ENCODE measurements around the gene LAMA4.

Gene LAMA4

GRCh38 chr6:112177092-112177491 is 77.3 kb downstream of the LAMA4 start:
- Histone ChIP-seq H3K27me3 (ENCODE audit: insufficient read depth, low read length) (no peaks in the 10 kb centered on the region), H2AK5ac (ENCODE audit: low read length) (no peak overlapping the region)

GRCh38 chr6:112176175-112176574 is 78.2 kb downstream of the LAMA4 start:
- no peak overlapping the region for H2BK12ac ChIP-seq (ENCODE audit: low read length)
- no peak overlapping the region for H2BK5ac ChIP-seq (ENCODE audit: low read depth, low read length, poor library complexity)
- no peaks in the 10 kb centered on the region for H3K9me3 ChIP-seq (ENCODE audit: insufficient read depth, low read depth, low read length)
- no peaks in the 10 kb centered on the region for H3K27me3 ChIP-seq (ENCODE audit: insufficient read depth, low read length)
- H3K23ac ChIP-seq (ENCODE audit: low read length) = no peak overlapping the region
- H3K36me3 ChIP-seq (ENCODE audit: control insufficient read depth in 1 of 2, insufficient read depth in 2 of 2, low read length in 2 of 2) = no peaks in the 10 kb centered on the region
- no peak overlapping the region for H3K27ac ChIP-seq (ENCODE audit: low read depth, low read length)
- no peak for DNase-seq
- no CpG with 5 or more reads among the region's 4 CpGs for WGBS (ENCODE audit: extremely low coverage, insufficient coverage, insufficient read length)
- no peak overlapping the region for H4K91ac ChIP-seq (ENCODE audit: low read depth, low read length)
- no peak overlapping the region for H2BK120ac ChIP-seq (ENCODE audit: insufficient read depth, low read length, poor library complexity)
- no peaks in the 10 kb centered on the region for H3K79me2 ChIP-seq (ENCODE audit: control insufficient read depth, insufficient read depth, low read length, poor library complexity)
- no peak overlapping the region for H3K4me2 ChIP-seq (ENCODE audit: low read length)
- no peak overlapping the region for H2AFZ ChIP-seq (ENCODE audit: insufficient read depth, low read length, poor library complexity)
- H3K18ac ChIP-seq (ENCODE audit: low read length) = no peak overlapping the region
- H3K4me1 ChIP-seq (ENCODE audit: control insufficient read depth in 1 of 2, insufficient read depth in 2 of 2, low read length in 2 of 2) = no peaks in the 10 kb centered on the region
- no peak overlapping the region for H3K4me3 ChIP-seq (ENCODE audit: low read depth, low read length)
- no peak overlapping the region for H3K4ac ChIP-seq (ENCODE audit: low read depth, low read length)
- no peak overlapping the region for H3K14ac ChIP-seq (ENCODE audit: low read length)
- no peak overlapping the region for H4K8ac ChIP-seq (ENCODE audit: low read depth, low read length)
- no peaks in the 10 kb centered on the region for H3K79me1 ChIP-seq (ENCODE audit: low read length)
- H4K12ac ChIP-seq (ENCODE audit: low read depth, low read length) = no peak overlapping the region
- H3K9ac ChIP-seq (ENCODE audit: low read length) = no peak overlapping the region
- H2AK5ac ChIP-seq (ENCODE audit: low read length) = no peak overlapping the region

More at GRCh38 chr6:112177092-112177491, 77.3 kb downstream of the LAMA4 start:
- H3K18ac ChIP-seq (ENCODE audit: low read length) = no peak overlapping the region
- no peak overlapping the region for H3K4me3 ChIP-seq (ENCODE audit: low read depth, low read length)
- H3K23ac ChIP-seq (ENCODE audit: low read length) = no peak overlapping the region
- H3K4me1 ChIP-seq (ENCODE audit: control insufficient read depth in 1 of 2, insufficient read depth in 2 of 2, low read length in 2 of 2) = no peaks in the 10 kb centered on the region
- no peak overlapping the region for H2AFZ ChIP-seq (ENCODE audit: insufficient read depth, low read length, poor library complexity)
- no peak overlapping the region for H4K91ac ChIP-seq (ENCODE audit: low read depth, low read length)
- no peaks in the 10 kb centered on the region for H3K36me3 ChIP-seq (ENCODE audit: control insufficient read depth in 1 of 2, insufficient read depth in 2 of 2, low read length in 2 of 2)
- H3K9ac ChIP-seq (ENCODE audit: low read length) = no peak overlapping the region
- no peak overlapping the region for H3K27ac ChIP-seq (ENCODE audit: low read depth, low read length)
- H3K4me2 ChIP-seq (ENCODE audit: low read length) = no peak overlapping the region
- no peaks in the 10 kb centered on the region for H3K79me1 ChIP-seq (ENCODE audit: low read length)
- H3K4ac ChIP-seq (ENCODE audit: low read depth, low read length) = no peak overlapping the region
- no peaks in the 10 kb centered on the region for H3K9me3 ChIP-seq (ENCODE audit: insufficient read depth, low read depth, low read length)
- H3K14ac ChIP-seq (ENCODE audit: low read length) = no peak overlapping the region
- no peak overlapping the region for H4K12ac ChIP-seq (ENCODE audit: low read depth, low read length)
- H3K79me2 ChIP-seq (ENCODE audit: control insufficient read depth, insufficient read depth, low read length, poor library complexity) = no peaks in the 10 kb centered on the region
- no peak overlapping the region for H2BK5ac ChIP-seq (ENCODE audit: low read depth, low read length, poor library complexity)
- H2BK12ac ChIP-seq (ENCODE audit: low read length) = no peak overlapping the region
- DNase-seq = no peak
- no peak overlapping the region for H2BK120ac ChIP-seq (ENCODE audit: insufficient read depth, low read length, poor library complexity)
- no peak overlapping the region for H4K8ac ChIP-seq (ENCODE audit: low read depth, low read length)
- no CpG with 5 or more reads among the region's 1 CpG for WGBS (ENCODE audit: extremely low coverage, insufficient coverage, insufficient read length)

GRCh38 chr6:112173221-112173804 is 81.1 kb downstream of the LAMA4 start:
- H2BK12ac ChIP-seq (ENCODE audit: low read length) = no peak overlapping the region
- no peak overlapping the region for H2AK5ac ChIP-seq (ENCODE audit: low read length)
- H3K9ac ChIP-seq (ENCODE audit: low read length) = no peak overlapping the region
- H2BK120ac ChIP-seq (ENCODE audit: insufficient read depth, low read length, poor library complexity) = no peak overlapping the region
- H3K27ac ChIP-seq (ENCODE audit: low read depth, low read length) = no peak overlapping the region
- no peaks in the 10 kb centered on the region for H3K27me3 ChIP-seq (ENCODE audit: insufficient read depth, low read length)
- no peaks in the 10 kb centered on the region for H3K9me3 ChIP-seq (ENCODE audit: insufficient read depth, low read depth, low read length)
- H3K4ac ChIP-seq (ENCODE audit: low read depth, low read length) = no peak overlapping the region
- H3K14ac ChIP-seq (ENCODE audit: low read length) = no peak overlapping the region
- H3K18ac ChIP-seq (ENCODE audit: low read length) = no peak overlapping the region
- H2AFZ ChIP-seq (ENCODE audit: insufficient read depth, low read length, poor library complexity) = no peak overlapping the region
- no peak overlapping the region for H4K91ac ChIP-seq (ENCODE audit: low read depth, low read length)
- no peaks in the 10 kb centered on the region for H3K36me3 ChIP-seq (ENCODE audit: control insufficient read depth in 1 of 2, insufficient read depth in 2 of 2, low read length in 2 of 2)
- H3K4me3 ChIP-seq (ENCODE audit: low read depth, low read length) = no peak overlapping the region
- H4K8ac ChIP-seq (ENCODE audit: low read depth, low read length) = no peak overlapping the region
- no CpG with 5 or more reads among the region's 2 CpGs for whole genome bisulfite sequencing (ENCODE audit: extremely low coverage, insufficient coverage, insufficient read length)
- no peak overlapping the region for H2BK5ac ChIP-seq (ENCODE audit: low read depth, low read length, poor library complexity)
- no peaks in the 10 kb centered on the region for H3K79me2 ChIP-seq (ENCODE audit: control insufficient read depth, insufficient read depth, low read length, poor library complexity)
- H4K12ac ChIP-seq (ENCODE audit: low read depth, low read length) = no peak overlapping the region
- no peaks in the 10 kb centered on the region for H3K4me1 ChIP-seq (ENCODE audit: control insufficient read depth in 1 of 2, insufficient read depth in 2 of 2, low read length in 2 of 2)
- no peak for DNase-seq
- no peak overlapping the region for H3K23ac ChIP-seq (ENCODE audit: low read length)
- no peak overlapping the region for H3K4me2 ChIP-seq (ENCODE audit: low read length)
- no peaks in the 10 kb centered on the region for H3K79me1 ChIP-seq (ENCODE audit: low read length)

GRCh38 chr6:112172540-112172939 is 81.8 kb downstream of the LAMA4 start:
- H3K18ac ChIP-seq (ENCODE audit: low read length) = no peak overlapping the region
- H4K12ac ChIP-seq (ENCODE audit: low read depth, low read length) = no peak overlapping the region
- H3K14ac ChIP-seq (ENCODE audit: low read length) = no peak overlapping the region
- H2BK12ac ChIP-seq (ENCODE audit: low read length) = no peak overlapping the region
- H3K4me2 ChIP-seq (ENCODE audit: low read length) = no peak overlapping the region
- WGBS (ENCODE audit: extremely low coverage, insufficient coverage, insufficient read length) = no CpG with 5 or more reads among the region's 7 CpGs
- no peaks in the 10 kb centered on the region for H3K9me3 ChIP-seq (ENCODE audit: insufficient read depth, low read depth, low read length)
- H2BK5ac ChIP-seq (ENCODE audit: low read depth, low read length, poor library complexity) = no peak overlapping the region
- no peak overlapping the region for H2BK120ac ChIP-seq (ENCODE audit: insufficient read depth, low read length, poor library complexity)
- H3K27me3 ChIP-seq (ENCODE audit: insufficient read depth, low read length) = no peaks in the 10 kb centered on the region
- H2AK5ac ChIP-seq (ENCODE audit: low read length) = no peak overlapping the region
- no peak overlapping the region for H4K91ac ChIP-seq (ENCODE audit: low read depth, low read length)
- no peak overlapping the region for H3K4me3 ChIP-seq (ENCODE audit: low read depth, low read length)
- H3K79me2 ChIP-seq (ENCODE audit: control insufficient read depth, insufficient read depth, low read length, poor library complexity) = no peaks in the 10 kb centered on the region
- H2AFZ ChIP-seq (ENCODE audit: insufficient read depth, low read length, poor library complexity) = no peak overlapping the region
- H4K8ac ChIP-seq (ENCODE audit: low read depth, low read length) = no peak overlapping the region
- H3K23ac ChIP-seq (ENCODE audit: low read length) = no peak overlapping the region
- no peak overlapping the region for H3K4ac ChIP-seq (ENCODE audit: low read depth, low read length)
- H3K9ac ChIP-seq (ENCODE audit: low read length) = no peak overlapping the region
- H3K27ac ChIP-seq (ENCODE audit: low read depth, low read length) = no peak overlapping the region
- no peaks in the 10 kb centered on the region for H3K79me1 ChIP-seq (ENCODE audit: low read length)
- H3K36me3 ChIP-seq (ENCODE audit: control insufficient read depth in 1 of 2, insufficient read depth in 2 of 2, low read length in 2 of 2) = no peaks in the 10 kb centered on the region
- H3K4me1 ChIP-seq (ENCODE audit: control insufficient read depth in 1 of 2, insufficient read depth in 2 of 2, low read length in 2 of 2) = no peaks in the 10 kb centered on the region
- DNase-seq = no peak
